Hematopoietic multipotent progenitor cell treated with erythropoietin and hydrocortisone succinate and interleukin-3 and kit ligand, for 4 days (in vitro differentiated cells): ENCODE results near the gene SLC10A7.

Source experiments
- DNase-seq: peaks from one replicate; pipeline ENCODE4 v3.0.0-alpha.2; 2015

The SLC10A7 gene

GRCh38 chr4:146494143-146494542 is 27.6 kb downstream of the SLC10A7 start:
- DNase-seq = no peak

GRCh38 chr4:146490106-146490505 is 31.6 kb downstream of the SLC10A7 start:
- peak; percentile 33 for DNase-seq

- peak; percentile 84 for DNase-seq
Observed at GRCh38 chr4:146488495-146489174, 33.1 kb downstream of the SLC10A7 start.

- DNase-seq = no peak
Observed at GRCh38 chr4:146486565-146486964, 35.2 kb downstream of the SLC10A7 start.

GRCh38 chr4:146485968-146486367 is 35.8 kb downstream of the SLC10A7 start:
- no peak for DNase-seq

GRCh38 chr4:146482788-146483187 is 39.0 kb downstream of the SLC10A7 start:
- no peak for DNase-seq

- DNase-seq = no peak
Observed at GRCh38 chr4:146481246-146481645, 40.5 kb downstream of the SLC10A7 start.

- DNase-seq = no peak
Observed at GRCh38 chr4:146478009-146478408, 43.7 kb downstream of the SLC10A7 start.

- DNase-seq = no peak
Observed at GRCh38 chr4:146477054-146477453, 44.7 kb downstream of the SLC10A7 start.

- no peak for DNase-seq
Observed at GRCh38 chr4:146472404-146472803, 49.3 kb downstream of the SLC10A7 start.

- DNase-seq = no peak
Observed at GRCh38 chr4:146470604-146471003, 51.1 kb downstream of the SLC10A7 start.

GRCh38 chr4:146469022-146469421 is 52.7 kb downstream of the SLC10A7 start:
- no peak for DNase-seq

- DNase-seq = no peak
Observed at GRCh38 chr4:146465628-146466027, 56.1 kb downstream of the SLC10A7 start.

- no peak for DNase-seq
Observed at GRCh38 chr4:146462251-146462650, 59.5 kb downstream of the SLC10A7 start.

- peak; percentile 30 for DNase-seq
Observed at GRCh38 chr4:146458594-146458993, 63.1 kb downstream of the SLC10A7 start.

- no peak for DNase-seq
Observed at GRCh38 chr4:146456681-146457080, 65.1 kb downstream of the SLC10A7 start.

GRCh38 chr4:146453181-146453807 is 68.4 kb downstream of the SLC10A7 start:
- no peak for DNase-seq

- peak; percentile 10 for DNase-seq
Observed at GRCh38 chr4:146450524-146450923, 71.2 kb downstream of the SLC10A7 start.

- no peak for DNase-seq
Observed at GRCh38 chr4:146446555-146446954, 75.2 kb downstream of the SLC10A7 start.

GRCh38 chr4:146445198-146446150 is 76.3 kb downstream of the SLC10A7 start:
- DNase-seq = no peak

- no peak for DNase-seq
Observed at GRCh38 chr4:146443525-146443924, 78.2 kb downstream of the SLC10A7 start.

- DNase-seq = no peak
Observed at GRCh38 chr4:146442801-146443200, 78.9 kb downstream of the SLC10A7 start.

GRCh38 chr4:146439999-146440398 is 81.7 kb downstream of the SLC10A7 start:
- no peak for DNase-seq

GRCh38 chr4:146439437-146439836 is 82.3 kb downstream of the SLC10A7 start:
- peak; percentile 35 for DNase-seq
